NCI-H524 (cell line): ENCODE results near the gene AMPD2.
"Not testable (repeated sequence)": the region's sequence is repeated elsewhere in the genome, so short reads cannot be mapped to it uniquely, and the experiment has no call there.

Source experiments
- DNase-seq, 2 experiments: peaks; one replicate each; lab custom pipeline; 2025; lab: John Stamatoyannopoulos, UW

The AMPD2 gene

DNA sequence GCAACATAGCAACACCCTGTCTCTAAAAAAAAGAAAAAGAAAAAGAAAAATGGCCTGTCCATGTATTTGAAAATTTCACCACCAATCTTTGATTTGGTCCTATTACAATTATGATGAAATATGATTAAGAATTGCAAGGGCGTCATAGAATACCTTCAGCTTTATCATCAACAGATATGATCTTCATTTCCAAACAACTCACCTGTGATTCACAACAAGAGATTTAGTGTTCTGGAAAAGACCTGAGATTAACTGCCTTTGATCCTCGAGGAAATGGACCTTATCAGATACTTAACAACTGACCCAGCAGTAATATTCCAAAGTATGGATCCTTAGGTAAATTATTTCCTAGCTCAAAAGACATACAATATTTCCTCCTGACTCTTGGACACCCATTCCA, 32.8 kb downstream of the AMPD2 start:
- DNase-seq: no peak

DNA sequence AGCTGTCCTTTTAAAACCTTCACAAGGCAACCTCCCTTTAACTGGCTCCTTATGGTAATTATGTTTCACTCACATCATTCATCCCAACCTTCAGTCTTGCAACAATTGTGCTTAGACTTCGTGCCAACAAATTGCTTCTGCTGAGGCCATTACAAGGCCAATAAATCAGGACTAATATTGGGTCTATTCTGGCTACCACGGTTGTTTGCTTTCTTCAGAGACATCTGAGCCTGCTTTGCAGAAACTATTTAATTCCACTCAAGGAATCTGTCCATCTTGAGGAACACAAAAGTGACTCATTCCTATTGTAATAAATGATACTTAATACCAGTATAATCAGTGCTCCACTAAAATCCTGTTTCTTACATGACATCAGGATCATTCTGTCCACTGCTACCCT, 33.7 kb downstream of the AMPD2 start:
- no peak for DNase-seq

DNA sequence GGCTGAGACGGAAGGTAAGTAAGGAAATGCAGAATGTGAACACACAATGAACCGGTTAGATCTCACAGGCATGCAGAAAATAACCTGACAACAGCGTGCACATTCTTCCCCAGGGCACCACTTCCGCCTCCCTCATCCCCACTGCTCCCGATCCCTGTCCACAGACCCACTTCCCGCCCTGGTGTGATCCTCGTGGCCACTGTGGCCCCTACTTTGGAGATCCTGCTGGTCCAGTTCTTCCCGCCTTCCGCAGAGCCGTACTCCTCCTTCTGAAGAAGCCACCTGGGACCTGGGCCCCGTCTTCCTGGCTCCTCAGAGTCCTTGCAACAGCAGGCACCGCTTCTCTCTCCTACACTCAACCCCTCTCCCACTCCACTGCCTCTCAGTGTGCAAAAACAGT, 34.9 kb downstream of the AMPD2 start:
- no peak for DNase-seq

- peak; percentile 5 to 55 for DNase-seq
These were observed 36.2 kb downstream of the AMPD2 start, which contains the start of gene GSTM4 for GRCh38 chr1:109655615-109656519. Gene GSTM4, plus strand, starts transcription at chr1:109656099. Its CDS starts 291 bp downstream, at chr1:109656390.

DNA sequence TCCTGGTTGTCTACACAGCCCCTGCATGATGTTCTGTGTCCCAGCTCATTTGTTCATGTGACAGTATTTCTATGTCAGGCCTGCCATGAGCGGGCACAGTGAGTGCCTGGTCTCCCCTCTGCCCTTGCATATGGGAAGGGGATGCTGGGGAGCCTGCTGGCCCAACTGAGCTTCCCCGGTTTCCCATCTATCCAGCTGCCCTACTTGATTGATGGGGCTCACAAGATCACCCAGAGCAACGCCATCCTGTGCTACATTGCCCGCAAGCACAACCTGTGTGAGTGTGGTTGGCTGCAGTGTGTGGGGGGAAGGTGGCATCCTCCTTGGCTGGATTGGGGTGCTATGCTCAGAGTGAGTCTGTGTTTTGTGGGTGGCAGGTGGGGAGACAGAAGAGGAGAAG, 37.8 kb downstream of the AMPD2 start:
- DNase-seq: no peak

DNA sequence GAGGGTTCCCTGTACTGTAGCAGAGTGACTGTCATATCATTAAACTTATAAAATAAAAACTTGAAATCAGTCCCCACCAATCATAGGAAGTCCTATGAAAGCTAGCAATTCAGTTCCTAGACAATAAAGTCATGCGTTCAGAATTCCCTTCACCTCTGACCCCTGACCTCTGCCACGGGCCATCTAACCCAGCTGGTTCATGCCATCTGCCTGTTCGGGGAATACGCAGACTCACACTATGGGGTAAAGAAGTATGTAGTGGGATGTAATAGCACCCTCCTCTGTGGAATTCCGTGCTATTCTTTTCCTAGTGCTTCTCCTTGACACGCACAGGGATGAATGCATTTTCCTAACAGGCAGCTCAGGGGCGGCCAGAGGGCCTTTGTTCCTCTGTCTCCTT, 38.3 kb downstream of the AMPD2 start:
- DNase-seq: no peak

- DNase-seq: no peak
These were observed 39.0 kb downstream of the AMPD2 start for GRCh38 chr1:109658533-109659042.

- DNase-seq: no peak
These were observed 39.5 kb downstream of the AMPD2 start for GRCh38 chr1:109659145-109659544.

DNA sequence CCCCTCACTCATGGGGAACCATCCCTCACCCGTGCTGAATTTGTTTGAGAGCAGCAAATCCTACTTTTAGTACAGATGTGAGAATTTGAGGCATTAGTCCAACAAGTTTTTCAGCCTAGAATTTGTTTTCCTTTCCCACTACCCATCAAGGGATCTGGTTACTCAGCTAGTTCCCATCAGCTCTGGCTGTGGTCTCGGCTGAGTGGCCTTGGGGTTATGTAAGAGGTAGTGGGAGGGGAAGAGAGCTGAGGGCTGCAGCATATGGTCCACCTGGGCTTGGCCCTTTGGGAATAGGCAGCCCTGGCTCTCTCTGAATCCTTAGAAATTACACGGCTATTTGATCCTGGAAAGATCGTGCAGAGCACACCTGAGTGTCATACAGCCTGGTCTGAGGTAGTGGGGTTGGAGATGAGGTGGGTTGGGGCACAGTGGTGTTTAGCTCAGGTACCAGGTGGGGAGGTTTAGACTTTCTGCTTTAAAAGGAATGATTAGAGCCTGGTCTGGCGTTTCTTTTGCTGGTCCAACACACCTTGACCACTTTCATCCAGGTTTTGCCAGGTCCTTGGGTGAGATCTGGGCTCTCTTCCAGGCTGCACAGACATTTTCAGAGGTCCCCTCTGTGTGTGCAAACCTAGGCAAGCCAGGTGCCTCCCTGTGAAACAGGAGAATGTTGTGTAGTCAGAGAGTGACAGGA, 40.5 kb downstream of the AMPD2 start:
- peak; percentile 74 to 92 for DNase-seq

DNA sequence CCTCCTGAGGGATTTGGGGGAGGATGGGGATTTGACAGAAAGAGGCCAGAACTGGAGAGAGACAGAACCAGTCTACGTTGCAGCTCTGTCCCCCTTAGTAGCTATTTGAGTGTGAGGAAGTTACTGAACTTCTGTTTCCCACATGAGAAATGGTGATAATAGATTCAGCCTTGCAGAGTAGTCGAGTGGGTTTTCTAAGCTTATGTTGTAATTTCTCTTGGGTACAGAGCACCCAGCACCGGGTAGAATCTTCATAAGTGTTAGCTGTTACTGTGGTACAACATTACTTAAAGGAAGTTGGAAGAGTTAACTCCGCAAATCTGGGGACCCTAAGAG, 41.0 kb downstream of the AMPD2 start:
- not testable (repeated sequence) for DNase-seq

DNA sequence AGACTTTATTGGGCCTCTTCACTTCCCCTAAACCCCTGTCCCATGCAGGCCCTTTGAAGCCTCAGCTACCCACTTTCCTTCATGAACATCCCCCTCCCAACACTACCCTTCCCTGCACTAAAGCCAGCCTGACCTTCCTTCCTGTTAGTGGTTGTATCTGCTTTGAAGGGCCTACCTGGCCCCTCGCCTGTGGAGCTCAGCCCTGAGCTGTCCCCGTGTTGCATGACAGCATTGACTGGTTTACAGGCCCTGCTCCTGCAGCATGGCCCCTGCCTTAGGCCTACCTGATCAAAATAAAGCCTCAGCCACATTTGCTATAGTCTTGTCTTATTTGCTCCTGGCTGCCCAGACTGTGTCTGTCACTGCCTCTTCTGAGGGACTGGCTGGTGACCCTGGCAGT, 41.8 kb downstream of the AMPD2 start:
- DNase-seq: no peak

GRCh38 chr1:109664671-109665070, 45.0 kb downstream of the AMPD2 start:
- DNase-seq: no peak

GRCh38 chr1:109667452-109668122, 48.0 kb downstream of the AMPD2 start, which contains the start of gene GSTM2:
Gene GSTM2, plus strand, starts transcription at chr1:109668057. Its CDS starts 59 bp downstream, at chr1:109668116.
- peak; percentile 60 to 77 for DNase-seq

DNA sequence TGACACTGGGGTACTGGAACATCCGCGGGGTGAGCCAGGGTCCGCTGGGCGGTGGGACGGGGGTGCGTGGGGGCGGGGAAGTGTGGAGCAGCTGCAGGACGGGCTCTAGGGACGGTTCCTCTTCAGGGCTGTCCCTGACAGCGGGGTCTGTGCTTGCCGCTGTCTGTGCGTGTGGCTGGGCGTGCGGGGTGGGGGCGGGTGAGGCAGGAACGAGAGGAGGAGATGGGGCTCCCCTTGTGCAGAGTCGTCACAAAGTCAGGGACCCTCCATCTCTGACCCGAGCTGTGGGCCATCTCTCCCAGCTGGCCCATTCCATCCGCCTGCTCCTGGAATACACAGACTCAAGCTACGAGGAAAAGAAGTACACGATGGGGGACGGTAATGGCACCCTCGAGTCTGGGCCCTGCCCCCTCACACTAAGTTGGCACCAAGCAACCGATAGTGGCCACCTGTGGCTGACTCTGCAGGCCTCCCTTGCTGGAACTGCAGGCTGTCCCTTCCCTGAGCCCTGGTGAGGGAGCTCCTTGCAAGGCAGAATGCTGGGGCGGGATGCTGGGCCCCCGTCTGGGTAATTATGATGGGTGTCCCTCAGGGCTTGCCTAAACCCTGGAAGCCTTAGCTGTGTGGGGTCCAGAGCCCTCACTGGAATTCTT, 48.6 kb downstream of the AMPD2 start:
- DNase-seq: no peak

DNA sequence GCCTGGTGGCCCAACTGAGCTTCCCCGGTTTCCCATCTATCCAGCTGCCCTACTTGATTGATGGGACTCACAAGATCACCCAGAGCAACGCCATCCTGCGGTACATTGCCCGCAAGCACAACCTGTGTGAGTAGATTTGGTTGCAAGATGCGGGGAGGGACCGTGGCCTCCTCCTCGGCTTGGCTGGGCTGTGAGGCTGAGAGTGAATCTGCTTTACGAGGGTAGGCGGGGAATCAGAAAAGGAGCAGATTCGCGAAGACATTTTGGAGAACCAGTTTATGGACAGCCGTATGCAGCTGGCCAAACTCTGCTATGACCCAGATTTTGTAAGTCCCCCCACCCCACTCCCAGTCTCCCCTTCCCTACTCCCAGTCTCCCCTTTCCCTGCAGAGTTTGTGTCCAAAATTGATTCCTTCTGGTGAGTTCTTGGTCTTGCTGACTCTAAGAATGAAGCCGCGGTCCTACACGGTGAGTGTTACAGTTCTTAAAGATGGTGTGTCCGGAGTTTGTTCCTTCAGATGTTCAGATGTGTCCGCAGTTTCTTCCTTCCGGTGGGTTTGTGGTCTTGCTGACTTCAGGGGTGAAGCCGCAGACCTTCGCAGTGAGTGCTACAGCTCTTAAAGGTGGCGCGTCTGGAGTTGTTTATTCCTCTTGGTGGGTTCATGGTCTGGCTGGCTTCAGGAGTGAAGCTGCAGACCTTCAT, 49.8 kb downstream of the AMPD2 start:
- no peak for DNase-seq

GRCh38 chr1:109669949-109670302, 50.3 kb downstream of the AMPD2 start:
- not testable (repeated sequence) for DNase-seq

GRCh38 chr1:109671067-109671466, 51.4 kb downstream of the AMPD2 start:
- no peak for DNase-seq

DNA sequence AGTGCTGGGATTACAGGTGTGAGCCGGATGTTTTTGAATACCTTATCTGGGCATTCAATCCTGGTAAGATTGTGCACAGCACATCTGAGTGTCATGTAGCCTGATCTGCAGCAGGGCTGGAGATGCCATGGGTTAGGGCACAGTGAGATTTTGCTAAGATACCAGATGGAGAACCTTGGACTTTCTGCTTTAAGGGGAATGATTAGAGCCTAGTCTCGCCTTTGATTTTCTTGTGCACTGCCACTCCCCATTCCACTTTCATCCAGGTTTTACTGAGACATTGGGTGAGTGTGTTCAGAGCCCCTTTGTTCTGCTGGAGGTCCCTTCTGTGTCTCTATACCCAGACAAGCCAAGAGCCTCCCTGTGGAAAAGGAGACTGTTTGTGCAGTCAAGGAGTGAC, 54.2 kb downstream of the AMPD2 start:
- DNase-seq: not testable (repeated sequence)

DNA sequence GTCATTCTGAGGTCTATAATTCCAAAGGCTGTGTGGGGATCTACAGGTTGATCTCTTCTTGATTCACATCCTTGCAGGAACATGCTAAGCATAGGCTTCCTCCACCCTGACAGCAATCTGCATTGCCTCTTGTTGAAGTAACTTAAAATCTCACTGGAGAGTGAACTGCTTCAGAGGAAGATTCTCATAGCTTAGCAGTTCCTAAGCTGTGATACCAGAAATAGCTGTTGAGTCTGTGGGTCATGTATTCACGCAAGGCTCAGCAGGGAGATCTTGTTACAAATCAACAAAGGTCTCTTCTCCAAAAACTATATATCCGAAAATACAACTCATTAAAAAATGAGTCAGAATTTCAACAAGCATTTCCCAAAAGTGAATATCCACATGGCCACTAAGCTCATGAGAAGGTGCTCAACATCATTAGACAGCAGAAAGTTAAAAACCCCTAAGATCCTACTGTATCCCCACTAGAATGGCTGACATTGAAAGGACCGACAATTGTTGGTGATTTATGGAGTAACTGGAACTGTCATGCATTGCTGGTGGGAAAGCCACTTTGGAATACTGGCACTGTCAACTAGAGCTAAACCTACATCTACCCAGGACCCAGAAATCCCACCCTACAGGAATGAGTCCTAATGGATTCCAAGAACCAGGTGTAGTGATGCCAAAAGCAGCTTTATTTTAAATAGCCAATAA, 57.2 kb downstream of the AMPD2 start:
- not testable (repeated sequence) for DNase-seq

- DNase-seq: no peak
These were observed 57.8 kb downstream of the AMPD2 start for GRCh38 chr1:109677459-109677858.

DNA sequence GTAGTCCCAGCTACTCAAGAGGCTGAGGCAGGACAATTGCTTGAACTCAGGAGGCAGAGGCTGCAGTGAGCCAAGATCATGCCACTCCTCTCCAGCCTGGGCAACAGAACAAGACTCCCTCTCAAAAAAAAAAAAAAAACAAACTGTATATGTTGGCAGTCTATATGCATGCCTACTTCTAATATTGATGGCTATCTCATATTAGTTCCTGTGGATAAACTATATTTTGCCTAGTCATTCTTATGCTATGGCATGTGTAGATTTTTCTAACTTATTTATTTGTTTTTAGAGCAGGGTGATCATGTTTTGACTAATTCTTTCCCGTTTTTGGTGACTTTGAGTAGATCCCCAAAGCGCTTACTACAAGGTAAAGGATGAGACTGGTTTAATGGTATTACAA, 59.0 kb downstream of the AMPD2 start:
- DNase-seq: not testable (repeated sequence)
